ENCODE results near the gene PTDSS2. TPM values are rescaled to one million over a fixed set of nuclear protein-coding genes. Genes with fewer than 3 reads are reported as not detected.

The PTDSS2 gene
- total RNA-seq, 1 donor from 2014 or later = 81.1 TPM

- DNase-seq (ENCODE audit: low read depth) = peak; percentile 18
Measured at GRCh38 chr11:469684-470560, 19.8 kb downstream of the PTDSS2 start.

DNA sequence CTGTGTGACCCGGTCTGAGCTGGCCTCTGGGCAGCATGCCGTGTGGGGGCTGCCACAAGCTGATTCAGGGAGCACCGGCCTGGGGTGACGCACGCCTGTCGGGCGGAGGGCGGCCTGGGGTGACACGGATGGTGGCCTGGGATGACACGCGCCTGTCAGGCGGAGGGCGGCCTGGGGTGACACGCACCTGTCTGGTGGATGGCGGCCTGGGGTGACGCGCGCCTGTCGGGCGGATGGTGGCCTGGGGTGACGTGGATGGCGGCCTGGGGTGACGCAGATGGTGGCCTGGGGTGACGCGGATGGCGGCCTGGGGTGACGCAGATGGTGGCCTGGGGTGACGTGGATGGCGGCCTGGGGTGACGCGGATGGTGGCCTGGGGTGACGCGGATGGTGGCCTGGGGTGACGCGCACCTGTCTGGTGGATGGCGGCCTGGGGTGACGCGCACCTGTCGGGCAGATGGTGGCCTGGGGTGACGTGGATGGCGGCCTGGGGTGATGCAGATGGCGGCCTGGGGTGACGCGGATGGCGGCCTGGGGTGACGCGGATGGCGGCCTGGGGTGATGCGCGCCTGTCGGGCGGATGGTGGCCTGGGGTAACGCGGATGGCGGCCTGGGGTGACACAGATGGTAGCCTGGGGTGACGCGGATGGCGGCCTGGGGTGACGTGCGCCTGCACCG is 21.5 kb downstream of the PTDSS2 start:
- Histone ChIP-seq H3K27me3 (ENCODE audit: control insufficient read depth, insufficient read depth, low read length) (no peaks in the 10 kb centered on the region), H3K4me3 (ENCODE audit: low read depth, low read length) (no peak overlapping the region), H3K36me3 (ENCODE audit: control insufficient read depth, insufficient read depth, low read length) (no peaks in the 10 kb centered on the region)
- TF ChIP-seq, protein P1, sequence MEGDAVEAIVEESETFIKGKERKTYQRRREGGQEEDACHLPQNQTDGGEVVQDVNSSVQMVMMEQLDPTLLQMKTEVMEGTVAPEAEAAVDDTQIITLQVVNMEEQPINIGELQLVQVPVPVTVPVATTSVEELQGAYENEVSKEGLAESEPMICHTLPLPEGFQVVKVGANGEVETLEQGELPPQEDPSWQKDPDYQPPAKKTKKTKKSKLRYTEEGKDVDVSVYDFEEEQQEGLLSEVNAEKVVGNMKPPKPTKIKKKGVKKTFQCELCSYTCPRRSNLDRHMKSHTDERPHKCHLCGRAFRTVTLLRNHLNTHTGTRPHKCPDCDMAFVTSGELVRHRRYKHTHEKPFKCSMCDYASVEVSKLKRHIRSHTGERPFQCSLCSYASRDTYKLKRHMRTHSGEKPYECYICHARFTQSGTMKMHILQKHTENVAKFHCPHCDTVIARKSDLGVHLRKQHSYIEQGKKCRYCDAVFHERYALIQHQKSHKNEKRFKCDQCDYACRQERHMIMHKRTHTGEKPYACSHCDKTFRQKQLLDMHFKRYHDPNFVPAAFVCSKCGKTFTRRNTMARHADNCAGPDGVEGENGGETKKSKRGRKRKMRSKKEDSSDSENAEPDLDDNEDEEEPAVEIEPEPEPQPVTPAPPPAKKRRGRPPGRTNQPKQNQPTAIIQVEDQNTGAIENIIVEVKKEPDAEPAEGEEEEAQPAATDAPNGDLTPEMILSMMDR (IDR thresholded peaks at IDR 0.05; ENCODE audit: insufficient read depth, low read length, poor library complexity, severe bottlenecking) = no peak
- no peak for DNase-seq (ENCODE audit: low read depth)

More at GRCh38 chr11:469684-470560, 19.8 kb downstream of the PTDSS2 start:
- Histone ChIP-seq H3K36me3 (ENCODE audit: control insufficient read depth, insufficient read depth, low read length) (no peaks in the 10 kb centered on the region), H3K27me3 (ENCODE audit: control insufficient read depth, insufficient read depth, low read length) (no peaks in the 10 kb centered on the region), H3K4me3 (ENCODE audit: low read depth, low read length) (no peak overlapping the region)
- TF ChIP-seq, protein P1 (IDR thresholded peaks at IDR 0.05; ENCODE audit: insufficient read depth, low read length, poor library complexity, severe bottlenecking) = no peak

- no peak for DNase-seq (ENCODE audit: low read depth)
- Histone ChIP-seq H3K4me3 (ENCODE audit: low read depth, low read length) (no peak overlapping the region), H3K27me3 (ENCODE audit: control insufficient read depth, insufficient read depth, low read length) (no peaks in the 10 kb centered on the region), H3K36me3 (ENCODE audit: control insufficient read depth, insufficient read depth, low read length) (no peaks in the 10 kb centered on the region)
- TF ChIP-seq, protein P1 (IDR thresholded peaks at IDR 0.05; ENCODE audit: insufficient read depth, low read length, poor library complexity, severe bottlenecking) = no peak
Measured at GRCh38 chr11:472272-472671, 22.2 kb downstream of the PTDSS2 start.

- H3K27me3 ChIP-seq (ENCODE audit: control insufficient read depth, insufficient read depth, low read length) = no peaks in the 10 kb centered on the region
- no peaks in the 10 kb centered on the region for H3K36me3 ChIP-seq (ENCODE audit: control insufficient read depth, insufficient read depth, low read length)
- no peak overlapping the region for H3K4me3 ChIP-seq (ENCODE audit: low read depth, low read length)
- TF ChIP-seq, protein P1 (IDR thresholded peaks at IDR 0.05; ENCODE audit: insufficient read depth, low read length, poor library complexity, severe bottlenecking) = no peak
- no peak for DNase-seq (ENCODE audit: low read depth)
Measured at GRCh38 chr11:472816-473215, 22.7 kb downstream of the PTDSS2 start.

GRCh38 chr11:473415-473814 is 23.3 kb downstream of the PTDSS2 start:
- no peak for DNase-seq (ENCODE audit: low read depth)
- TF ChIP-seq, protein P1 (IDR thresholded peaks at IDR 0.05; ENCODE audit: insufficient read depth, low read length, poor library complexity, severe bottlenecking) = no peak
- Histone ChIP-seq H3K4me3 (ENCODE audit: low read depth, low read length) (no peak overlapping the region), H3K27me3 (ENCODE audit: control insufficient read depth, insufficient read depth, low read length) (no peaks in the 10 kb centered on the region), H3K36me3 (ENCODE audit: control insufficient read depth, insufficient read depth, low read length) (no peaks in the 10 kb centered on the region)
